Measurements from ENCODE around the gene ASTL. TPM values are rescaled to one million over a fixed set of nuclear protein-coding genes. Genes with fewer than 3 reads are reported as not detected.

ASTL gene
- total RNA-seq, 2 donors from 2014 or later: not detected

- Histone ChIP-seq H3K27ac (no peak overlapping the region), H3K27me3 (no peaks in the 10 kb centered on the region), H3K4me1 (no peaks in the 10 kb centered on the region), H3K36me3 (replicated peaks in 1 of 2; ENCODE audit: insufficient read depth in 1 of 2, low read depth in 2 of 2) (no peaks in the 10 kb centered on the region), H3K4me3 (no peak overlapping the region), H3K9me3 (no peaks in the 10 kb centered on the region)
- TF ChIP-seq POLR2A (IDR thresholded peaks at IDR 0.05) (no peak), CTCF (IDR thresholded peaks at IDR 0.05) (no peak)
- ATAC-seq (no peak), DNase-seq (no peak)
- intact Hi-C loops (cut with DNase I): no loop called here
- 80 to 86% methylated on average over 1 to 11 of the region's 11 CpGs for WGBS, 2 donors
These were observed 14.4 kb downstream of the ASTL start for GRCh38 chr2:96123936-96124335.

GRCh38 chr2:96123290-96123689 is 15.0 kb downstream of the ASTL start:
- DNase-seq (no peak), ATAC-seq (no peak)
- no peaks in the 10 kb centered on the region for H3K27me3 ChIP-seq
- TF ChIP-seq CTCF (IDR thresholded peaks at IDR 0.05): no peak
- TF ChIP-seq POLR2A (IDR thresholded peaks at IDR 0.05): no peak
- H3K9me3 ChIP-seq: no peaks in the 10 kb centered on the region
- no peaks in the 10 kb centered on the region for H3K36me3 ChIP-seq (replicated peaks in 1 of 2; ENCODE audit: insufficient read depth in 1 of 2, low read depth in 2 of 2)
- intact Hi-C loops (cut with DNase I): no loop called here
- no peaks in the 10 kb centered on the region for H3K4me1 ChIP-seq
- WGBS, 2 donors: 83 to 100% methylated on average over 1 of the region's 1 CpG
- H3K27ac ChIP-seq: no peak overlapping the region
- no peak overlapping the region for H3K4me3 ChIP-seq

GRCh38 chr2:96122391-96122790 is 15.9 kb downstream of the ASTL start:
- H3K4me3 ChIP-seq: no peak overlapping the region
- DNase-seq (no peak), ATAC-seq (no peak)
- intact Hi-C loops (cut with DNase I): no loop called here
- no peak overlapping the region for H3K27ac ChIP-seq
- no peaks in the 10 kb centered on the region for H3K9me3 ChIP-seq
- H3K4me1 ChIP-seq: peaks cover under 1% of the 10 kb centered on the region
- no peak for TF ChIP-seq CTCF (IDR thresholded peaks at IDR 0.05)
- TF ChIP-seq POLR2A (IDR thresholded peaks at IDR 0.05): no peak
- H3K36me3 ChIP-seq (replicated peaks in 1 of 2; ENCODE audit: insufficient read depth in 1 of 2, low read depth in 2 of 2): no peaks in the 10 kb centered on the region
- WGBS, 2 donors: 77% methylated on average over 5 of the region's 5 CpGs; no CpG with 5 or more reads in 1 of the 2 donors
- H3K27me3 ChIP-seq: no peaks in the 10 kb centered on the region

GRCh38 chr2:96121414-96121813 is 16.9 kb downstream of the ASTL start:
- no peaks in the 10 kb centered on the region for H3K27me3 ChIP-seq
- no peak overlapping the region for H3K4me3 ChIP-seq
- H3K36me3 ChIP-seq (replicated peaks in 1 of 2; ENCODE audit: insufficient read depth in 1 of 2, low read depth in 2 of 2): no peaks in the 10 kb centered on the region
- TF ChIP-seq CTCF (IDR thresholded peaks at IDR 0.05) (no peak), POLR2A (IDR thresholded peaks at IDR 0.05) (no peak)
- no peak overlapping the region for H3K27ac ChIP-seq
- H3K4me1 ChIP-seq: peaks cover 6% of the 10 kb centered on the region
- no peaks in the 10 kb centered on the region for H3K9me3 ChIP-seq
- WGBS, 2 donors: 73 to 85% methylated on average over 4 of the region's 4 CpGs
- no peak for DNase-seq
- intact Hi-C loops (cut with DNase I): no loop called here
- ATAC-seq: no peak

- Histone ChIP-seq H3K4me1 (peaks cover 10% of the 10 kb centered on the region), H3K27me3 (peaks cover 0 to under 1% of the 10 kb centered on the region in 2 donors), H3K4me3 (no peak overlapping the region), H3K27ac (no peak overlapping the region), H3K9me3 (no peaks in the 10 kb centered on the region), H3K36me3 (replicated peaks in 1 of 2; ENCODE audit: insufficient read depth in 1 of 2, low read depth in 2 of 2) (no peaks in the 10 kb centered on the region)
- TF ChIP-seq CTCF (IDR thresholded peaks at IDR 0.05) (no peak), POLR2A (IDR thresholded peaks at IDR 0.05) (no peak)
- intact Hi-C loops (cut with DNase I): no loop called here
- no peak for ATAC-seq
- 49 to 50% methylated on average over 7 of the region's 7 CpGs for WGBS, 2 donors
- no peak for DNase-seq
These were observed 17.3 kb downstream of the ASTL start for GRCh38 chr2:96120991-96121390.

All from body of pancreas (tissue), 4 donors.